Liver (tissue), 9 donors: ENCODE measurements around the gene HLA-F. TPM values are rescaled to one million over a fixed set of nuclear protein-coding genes. Genes with fewer than 3 reads are reported as not detected.

ENCODE experiments used
- DNase-seq: peaks from one replicate; pipeline ENCODE4 v3.0.0-alpha.2; 2017; ENCODE audit warnings: low spot score
- H3K27ac ChIP-seq, 2 donors: one replicate each; pipeline ENCODE4 v1.7.0; 2013; ENCODE audit warnings: inconsistent platforms in 2 of 2, low read length in 2 of 2, control low read depth in 1 of 2, low read depth in 1 of 2, mild to moderate bottlenecking in 1 of 2
- H3K27me3 ChIP-seq, 4 donors: one replicate each; pipeline versions ENCODE4 v1.6.1 to v1.7.0; 2013; ENCODE audit warnings: low read length in 3 of 4, inconsistent platforms in 1 of 4, mild to moderate bottlenecking in 1 of 4, moderate library complexity in 1 of 4; ENCODE audit not compliant: control insufficient read depth in 4 of 4, insufficient read depth in 4 of 4
- H3K36me3 ChIP-seq, 4 donors: one replicate each; pipeline versions ENCODE4 v1.6.1 to v1.7.0; 2013; ENCODE audit warnings: low read length in 3 of 4, mild to moderate bottlenecking in 3 of 4, low read depth in 1 of 4, moderate library complexity in 1 of 4; ENCODE audit not compliant: control insufficient read depth in 4 of 4, insufficient read depth in 3 of 4
- H3K4me1 ChIP-seq, 4 donors: one replicate each; pipeline versions ENCODE4 v1.6.1 to v1.7.0; 2013; ENCODE audit warnings: low read length in 3 of 4, mild to moderate bottlenecking in 3 of 4, moderate library complexity in 1 of 4; ENCODE audit not compliant: control insufficient read depth in 4 of 4, insufficient read depth in 4 of 4
- H3K4me3 ChIP-seq, 3 donors: one replicate each; pipeline versions ENCODE4 v1.6.1 to v1.7.0; 2013; ENCODE audit warnings: low read length in 3 of 3, control low read depth in 1 of 3, low read depth in 1 of 3, mild to moderate bottlenecking in 1 of 3
- H3K9ac ChIP-seq, 2 donors: one replicate each; pipeline ENCODE4 v1.7.0; 2013; ENCODE audit warnings: low read length in 2 of 2, mild to moderate bottlenecking in 2 of 2, moderate library complexity in 2 of 2, control low read depth in 1 of 2, low read depth in 1 of 2
- H3K9me3 ChIP-seq, 4 donors: one replicate each; pipeline versions ENCODE4 v1.6.1 to v1.7.0; 2013; ENCODE audit warnings: low read length in 3 of 4; ENCODE audit not compliant: control insufficient read depth in 4 of 4
- CTCF ChIP-seq: fragments of 150-350 bp; IDR thresholded peaks from 2 replicates; pipeline ENCODE4 v1.5.1; 2017; ENCODE audit warnings: improper control_type of control experiment, low read depth, low read length; ENCODE audit not compliant: missing input control
- EGR1 ChIP-seq, 2 donors: IDR thresholded peaks; 2 replicates each; pipeline ENCODE4 v1.6.1; 2016 to 2018; ENCODE audit warnings: antibody characterized with exemption in 2 of 2, low read depth in 2 of 2
- FOXA1 ChIP-seq: IDR thresholded peaks from 2 replicates; pipeline ENCODE4 v1.6.1; 2016; ENCODE audit warnings: antibody characterized with exemption
- FOXA2 ChIP-seq: IDR thresholded peaks from 2 replicates; pipeline ENCODE4 v1.6.1; 2016; ENCODE audit warnings: antibody characterized with exemption
- HNF4A ChIP-seq, 2 donors: conservative IDR thresholded peaks; 2 replicates each; pipeline ENCODE4 v1.6.1; 2016; ENCODE audit warnings: antibody characterized with exemption in 2 of 2, mild to moderate bottlenecking in 2 of 2
- HNF4G ChIP-seq: IDR thresholded peaks from 2 replicates; pipeline ENCODE4 v1.6.1; 2016; ENCODE audit warnings: antibody characterized with exemption
- JUND ChIP-seq, 2 donors: IDR thresholded peaks; 2 replicates each; pipeline ENCODE4 v1.6.1; 2016; ENCODE audit warnings: antibody characterized with exemption in 2 of 2
- MAX ChIP-seq: IDR thresholded peaks from 2 replicates; pipeline ENCODE4 v1.6.1; 2016; ENCODE audit warnings: antibody characterized with exemption
- NR2F2 ChIP-seq: IDR thresholded peaks from 2 replicates; pipeline ENCODE4 v1.6.1; 2016; ENCODE audit warnings: antibody characterized with exemption
- RAD21 ChIP-seq, 2 donors: IDR thresholded peaks; 2 replicates each; pipeline ENCODE4 v1.6.1; 2016; ENCODE audit warnings: antibody characterized with exemption in 2 of 2, mild to moderate bottlenecking in 2 of 2
- REST ChIP-seq: IDR thresholded peaks from 2 replicates; pipeline ENCODE4 v1.6.1; 2016; ENCODE audit warnings: antibody characterized with exemption, mild to moderate bottlenecking
- RXRA ChIP-seq, 2 donors: IDR thresholded peaks; 2 replicates each; pipeline ENCODE4 v1.6.1; 2017 to 2018; ENCODE audit warnings: antibody characterized with exemption in 2 of 2, mild to moderate bottlenecking in 1 of 2
- SP1 ChIP-seq: IDR thresholded peaks from 2 replicates; pipeline ENCODE4 v1.6.1; 2018; ENCODE audit warnings: antibody characterized with exemption, mild to moderate bottlenecking
- TAF1 ChIP-seq: conservative IDR thresholded peaks from 2 replicates; pipeline ENCODE4 v1.6.1; 2016; ENCODE audit warnings: antibody characterized with exemption, mild to moderate bottlenecking
- YY1 ChIP-seq: IDR thresholded peaks from 2 replicates; pipeline ENCODE4 v1.6.1; 2016; ENCODE audit warnings: antibody characterized with exemption, mild to moderate bottlenecking
- ZBTB33 ChIP-seq: IDR thresholded peaks from 2 replicates; pipeline ENCODE4 v1.6.1; 2016; ENCODE audit warnings: antibody characterized with exemption
- WGBS: extraction: QIAGEN DNeasy Blood & Tissue Kit; methylation state at CpG from one replicate; pipeline ENCODE4 v1.1.7; 2013; 5-methylcytosine and 5-hydroxymethylcytosine counted together
- polyA plus RNA-seq, 2 donors: library from polyadenylated mRNA; stranded (reverse) in 1 of 2; unstranded in 1 of 2; fragments of 200-250 nt in 1 of 2; fragments of >200 nt in 1 of 2; fragmentation: Nextera tagmentation in 1 of 2; extraction: Ambion mirVana in 1 of 2; gene quantifications; one replicate each; pipeline versions ENCODE4 v1.2.1 to v1.2.3, GENCODE V29; 2013 to 2015
- total RNA-seq, 2 donors: library from RNA; depleted of rRNA; stranded (reverse); fragments of >200 nt; gene quantifications; one replicate each; pipeline ENCODE4 v1.2.3, GENCODE V29; 2014
- donor health status: healthy.
- donor health status: healthy.
- donor health status: healthy.
- donor health status: healthy.
- donor health status: healthy.

Gene HLA-F
- total and polyA plus RNA-seq, 4 donors: 12.1 to 53.0 (median 31.8) TPM

GRCh38 chr6:29764422-29765196 is 41.4 kb downstream of the HLA-F start:
- Histone ChIP-seq H3K9me3 (no peaks in the 10 kb centered on the region), H3K27ac (no peak overlapping the region), H3K9ac (no peak overlapping the region), H3K27me3 (no peaks in the 10 kb centered on the region), H3K36me3 (no peaks in the 10 kb centered on the region), H3K4me1 (no peaks in the 10 kb centered on the region), H3K4me3 (no peak overlapping the region)
- WGBS: 97% methylated on average over 2 of the region's 2 CpGs
- DNase-seq: peak; percentile 20
- no peak for TF ChIP-seq RAD21 (IDR thresholded peaks at IDR 0.05)
- TF ChIP-seq HNF4G: no peak
- no peak for TF ChIP-seq REST
- TF ChIP-seq YY1: no peak

- 73% methylated on average over 3 of the region's 3 CpGs for WGBS
- Histone ChIP-seq H3K27ac (no peak overlapping the region), H3K27me3 (no peaks in the 10 kb centered on the region), H3K36me3 (no peaks in the 10 kb centered on the region), H3K9me3 (no peaks in the 10 kb centered on the region), H3K4me3 (no peak overlapping the region), H3K9ac (no peak overlapping the region), H3K4me1 (no peaks in the 10 kb centered on the region)
- TF ChIP-seq NR2F2: no peak
- no peak for TF ChIP-seq RXRA (IDR thresholded peaks at IDR 0.05)
- TF ChIP-seq FOXA2: no peak
- no peak for TF ChIP-seq MAX
- no peak for TF ChIP-seq REST
- no peak for TF ChIP-seq RAD21 (IDR thresholded peaks at IDR 0.05)
- TF ChIP-seq HNF4A (conservative IDR thresholded peaks at IDR 0.05): no peak
- no peak for TF ChIP-seq ZBTB33
- no peak for TF ChIP-seq SP1
- no peak for TF ChIP-seq EGR1 (IDR thresholded peaks at IDR 0.05; ENCODE audit: low read depth in 2 of 2)
- TF ChIP-seq CTCF: no peak
- no peak for TF ChIP-seq JUND (IDR thresholded peaks at IDR 0.05)
- TF ChIP-seq HNF4G: no peak
- TF ChIP-seq FOXA1: no peak
- no peak for TF ChIP-seq TAF1
- no peak for DNase-seq
Observed at GRCh38 chr6:29769336-29769735, 46.1 kb downstream of the HLA-F start.
